ENCODE measurements around the gene SMG9.

DNA sequence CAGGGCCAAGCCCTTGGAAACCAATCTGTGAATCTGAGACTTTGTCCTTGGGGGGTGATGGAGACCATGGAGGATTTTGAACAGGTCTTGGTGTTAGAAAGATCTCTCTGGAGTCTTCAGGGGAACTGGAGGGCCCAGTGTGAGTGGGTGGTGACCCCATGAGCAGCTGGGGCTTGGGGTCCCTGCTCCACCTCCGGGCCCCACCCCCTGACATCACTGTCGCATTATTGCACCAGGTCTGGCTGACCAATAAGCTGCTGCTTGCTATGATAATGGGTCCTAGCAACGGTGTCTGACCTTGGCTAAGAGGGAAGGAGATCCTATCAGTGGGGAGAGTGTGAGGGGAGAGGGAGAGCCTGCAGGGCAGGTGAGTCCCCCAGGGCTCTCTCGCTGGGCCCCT, 39.0 kb downstream of the SMG9 start, which contains the start of gene IRGC:
- TF ChIP-seq, protein P1, sequence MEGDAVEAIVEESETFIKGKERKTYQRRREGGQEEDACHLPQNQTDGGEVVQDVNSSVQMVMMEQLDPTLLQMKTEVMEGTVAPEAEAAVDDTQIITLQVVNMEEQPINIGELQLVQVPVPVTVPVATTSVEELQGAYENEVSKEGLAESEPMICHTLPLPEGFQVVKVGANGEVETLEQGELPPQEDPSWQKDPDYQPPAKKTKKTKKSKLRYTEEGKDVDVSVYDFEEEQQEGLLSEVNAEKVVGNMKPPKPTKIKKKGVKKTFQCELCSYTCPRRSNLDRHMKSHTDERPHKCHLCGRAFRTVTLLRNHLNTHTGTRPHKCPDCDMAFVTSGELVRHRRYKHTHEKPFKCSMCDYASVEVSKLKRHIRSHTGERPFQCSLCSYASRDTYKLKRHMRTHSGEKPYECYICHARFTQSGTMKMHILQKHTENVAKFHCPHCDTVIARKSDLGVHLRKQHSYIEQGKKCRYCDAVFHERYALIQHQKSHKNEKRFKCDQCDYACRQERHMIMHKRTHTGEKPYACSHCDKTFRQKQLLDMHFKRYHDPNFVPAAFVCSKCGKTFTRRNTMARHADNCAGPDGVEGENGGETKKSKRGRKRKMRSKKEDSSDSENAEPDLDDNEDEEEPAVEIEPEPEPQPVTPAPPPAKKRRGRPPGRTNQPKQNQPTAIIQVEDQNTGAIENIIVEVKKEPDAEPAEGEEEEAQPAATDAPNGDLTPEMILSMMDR (IDR thresholded peaks at IDR 0.05; ENCODE audit: low read depth, low read length, poor library complexity, severe bottlenecking) = no peak
- TF ChIP-seq EZH2phosphoT487 (IDR thresholded peaks at IDR 0.05; ENCODE audit: borderline replicate concordance, low read length) = no peak
